GM12891 (cell line): ENCODE data around the gene C13orf42.

ENCODE experiments used
- POLR2A ChIP-seq: IDR thresholded peaks from 2 replicates; pipeline ENCODE4 v1.6.1; 2011; ENCODE audit warnings: low read depth, low read length, control low read depth
- POLR2AphosphoS5 ChIP-seq: IDR thresholded peaks from 2 replicates; pipeline ENCODE4 v1.6.1; 2011; ENCODE audit warnings: low read depth, low read length, control low read depth
- POU2F2 ChIP-seq: IDR thresholded peaks from 2 replicates; pipeline ENCODE4 v1.6.1; 2011; ENCODE audit warnings: low read depth, mild to moderate bottlenecking, control low read depth, low read length, moderate library complexity
- TAF1 ChIP-seq: IDR thresholded peaks from 2 replicates; pipeline ENCODE4 v1.6.1; 2011; ENCODE audit warnings: low read depth, low read length, control low read depth

DNA sequence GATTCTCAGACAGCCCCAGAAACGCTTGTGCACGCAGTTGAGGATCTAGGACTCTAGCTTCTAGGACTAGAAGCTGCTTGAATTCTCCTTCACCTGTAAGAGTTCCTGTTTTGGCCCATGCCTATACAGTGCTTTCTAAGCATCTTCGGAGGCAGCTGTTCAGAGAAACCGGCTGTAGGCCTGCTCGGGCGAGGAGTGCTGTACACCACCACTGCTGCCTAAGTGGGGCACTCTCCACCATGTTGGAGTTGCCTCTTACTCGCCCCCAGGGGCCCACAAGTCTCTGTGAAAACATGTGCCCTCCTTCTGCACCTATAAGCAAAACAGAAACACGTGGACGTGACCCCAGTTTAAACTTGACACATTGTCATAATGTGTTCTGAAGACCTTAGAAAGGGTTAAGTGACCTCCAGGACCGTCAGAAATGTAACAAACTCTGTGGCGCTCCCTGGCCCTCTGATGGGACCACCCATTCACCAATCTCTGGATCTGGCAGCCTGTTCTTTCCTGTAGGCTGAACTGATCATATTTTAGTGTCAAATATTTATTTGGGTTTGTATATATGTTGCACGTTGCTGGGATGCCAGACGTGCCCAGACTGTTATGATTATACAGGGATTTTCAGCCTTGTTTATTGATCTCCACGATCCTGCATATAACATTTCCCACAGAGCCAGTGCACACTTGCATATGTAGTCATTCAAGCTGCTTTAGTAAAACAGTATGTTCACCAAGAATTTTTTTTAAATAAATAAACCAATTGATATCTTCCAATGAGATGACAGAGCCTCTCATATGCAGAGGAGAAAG lies 60.8 kb downstream of the C13orf42 start:
- TF ChIP-seq POLR2AphosphoS5 (no peak), POLR2A (no peak), TAF1 (no peak), POU2F2 (no peak)
